ENCODE data around the gene POFUT2.
A peak's percentile ranks its signal among the peaks of the same experiment; 100 is the strongest.

POFUT2 gene

GRCh38 chr21:45326169-45326851 is 38.6 kb upstream of the POFUT2 start:
- DNase-seq (ENCODE audit: low read depth): peak; percentile 82

GRCh38 chr21:45325206-45326168 is 37.8 kb upstream of the POFUT2 start:
- DNase-seq (ENCODE audit: low read depth): no peak

DNA sequence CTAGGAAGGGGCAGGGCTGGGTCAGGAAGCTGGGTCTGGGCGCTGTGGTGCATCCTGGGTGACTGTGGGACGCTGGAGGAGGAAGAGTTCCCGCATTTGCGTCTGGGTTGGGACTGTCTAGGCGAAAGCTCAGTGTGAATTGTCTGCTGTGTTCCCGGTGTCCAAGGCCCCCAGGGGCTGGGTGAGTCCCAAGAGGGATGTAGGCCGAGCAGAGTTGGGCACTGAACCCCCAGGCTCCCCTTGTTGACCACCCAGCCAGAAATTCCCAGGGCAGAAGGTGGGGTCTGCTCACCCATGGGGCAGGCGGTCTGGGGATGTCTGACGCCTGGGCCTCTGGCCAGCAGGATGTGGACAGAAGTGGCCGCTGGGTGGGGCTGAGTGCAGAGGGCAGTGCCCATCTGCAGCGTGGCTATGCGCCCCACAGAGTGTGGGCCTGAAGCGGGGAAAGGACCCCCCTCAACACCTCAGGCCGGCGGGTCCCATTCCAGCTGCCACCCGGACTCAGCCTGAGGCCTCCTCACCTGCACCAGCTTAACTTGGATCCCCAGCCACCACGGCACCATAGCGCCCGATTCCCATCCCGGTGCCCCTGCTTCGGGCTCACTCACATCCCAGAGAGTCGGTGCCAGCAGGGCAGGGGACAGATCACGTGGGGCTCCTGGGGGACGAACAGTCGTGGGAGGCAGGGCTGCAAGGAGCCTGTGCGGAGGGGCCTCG is 37.0 kb upstream of the POFUT2 start:
- peak; percentile 48 for DNase-seq (ENCODE audit: low read depth)

- peak; percentile 43 for DNase-seq (ENCODE audit: low read depth)
Observed at GRCh38 chr21:45323487-45324311, 36.0 kb upstream of the POFUT2 start.

GRCh38 chr21:45322960-45323461 is 35.3 kb upstream of the POFUT2 start:
- peak; percentile 85 for DNase-seq (ENCODE audit: low read depth)

DNA sequence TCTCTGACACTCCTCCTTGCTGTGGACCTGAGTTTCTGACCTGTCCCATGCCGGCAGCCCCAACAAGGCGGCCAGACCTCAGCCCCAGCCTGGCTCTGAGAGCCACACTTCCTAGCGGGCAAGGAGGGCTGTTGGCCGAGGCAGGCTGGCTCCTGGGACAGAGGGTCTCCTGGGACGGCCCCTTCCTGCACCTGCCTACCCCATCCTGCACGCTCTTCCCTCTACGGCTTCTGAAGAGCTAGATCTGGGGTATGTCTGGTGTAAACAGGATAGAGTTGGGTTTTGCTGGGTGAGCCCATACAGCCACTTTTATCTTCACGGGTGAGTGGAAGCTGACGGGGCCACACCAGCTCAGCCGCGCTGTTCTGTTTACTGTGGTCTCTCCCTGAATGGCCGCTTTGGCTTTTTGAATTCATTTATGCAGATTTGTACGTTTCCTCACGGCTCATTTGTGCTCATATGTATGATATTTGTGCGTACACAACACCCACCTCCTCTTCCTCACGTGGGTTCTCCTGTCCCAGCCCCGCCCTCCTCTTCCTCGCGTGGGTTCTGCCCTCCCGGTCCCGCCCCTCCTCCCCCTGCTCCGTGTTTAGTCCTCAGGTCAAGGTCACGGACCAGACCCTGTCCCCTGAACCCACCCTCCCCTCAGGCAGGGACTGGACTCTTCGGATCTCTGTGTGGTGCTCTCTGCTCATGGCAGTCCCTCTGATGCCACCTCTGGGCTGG is 34.7 kb upstream of the POFUT2 start:
- DNase-seq (ENCODE audit: low read depth): no peak

DNA sequence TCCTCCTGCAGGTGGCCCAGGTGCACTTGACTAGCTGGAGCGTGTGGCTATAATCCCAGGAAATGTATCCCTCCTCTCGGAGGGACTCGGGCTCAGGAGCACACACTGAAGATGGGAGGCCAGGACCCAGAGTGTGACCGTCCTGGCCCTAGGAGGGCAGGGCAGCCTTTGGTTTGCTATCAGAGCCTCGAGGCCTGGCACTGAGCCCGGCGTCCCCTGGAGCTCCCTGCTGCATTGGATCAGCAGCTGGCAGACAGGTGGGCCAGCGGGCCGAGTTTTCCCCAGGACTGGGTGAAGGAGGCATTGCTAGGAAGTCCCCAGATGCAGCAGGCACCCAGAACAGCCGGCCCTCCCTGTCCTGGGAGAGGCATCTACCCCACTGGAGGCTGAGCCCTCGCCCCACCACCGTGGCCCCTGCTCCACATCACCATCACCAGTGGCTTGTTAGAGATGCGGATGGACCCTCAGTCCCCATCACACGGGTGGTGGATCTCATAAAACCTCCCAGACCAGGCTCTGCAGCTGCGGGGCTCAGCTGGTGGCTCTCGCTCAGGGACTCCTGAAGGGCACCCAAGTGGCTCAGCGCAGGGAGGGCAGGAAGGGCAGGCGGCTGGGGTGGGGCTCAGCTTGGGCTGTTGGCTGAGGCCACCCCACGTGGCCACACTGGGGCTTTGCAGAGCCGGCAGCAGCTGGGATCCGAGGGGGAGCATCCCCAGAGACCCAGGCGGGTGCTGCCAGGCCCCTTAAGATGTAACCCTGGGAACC is 32.7 kb upstream of the POFUT2 start:
- DNase-seq (ENCODE audit: low read depth): no peak

DNA sequence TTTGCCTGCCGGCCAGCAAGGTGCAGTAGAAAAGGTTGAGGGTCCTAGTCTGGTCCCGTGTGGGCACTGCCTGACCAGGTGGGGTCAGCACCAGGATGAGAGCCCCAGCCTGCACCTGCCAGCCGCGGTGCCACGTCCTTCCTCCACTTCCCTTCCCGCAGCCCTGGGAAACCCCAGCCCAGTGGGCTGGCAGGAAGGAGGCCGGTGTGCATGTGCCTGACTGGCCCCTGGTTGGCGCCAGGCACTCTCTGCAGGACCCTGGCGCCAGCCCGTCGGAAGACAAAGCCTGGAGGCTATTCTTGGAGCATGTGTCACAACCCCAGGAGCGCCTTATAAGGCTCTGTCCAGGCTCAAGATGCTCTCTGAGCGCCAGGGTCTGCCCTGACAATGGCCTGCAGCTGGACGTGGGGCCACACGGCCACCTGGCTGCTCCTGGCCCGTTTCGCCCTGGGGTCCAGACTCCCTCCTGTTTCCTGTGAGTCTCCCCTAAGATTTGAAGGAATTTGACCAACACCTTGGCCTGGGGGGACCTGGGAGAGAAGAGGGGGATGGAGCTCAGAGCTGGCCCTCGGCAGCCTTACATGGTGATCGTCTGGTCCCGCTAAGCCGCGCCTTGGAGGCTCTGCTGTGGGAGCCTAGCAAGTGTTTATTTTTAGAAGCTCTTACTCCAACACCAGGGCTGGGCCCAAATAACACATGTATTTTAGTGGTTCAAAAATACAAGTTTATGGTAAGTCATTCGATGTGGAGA is 31.9 kb upstream of the POFUT2 start:
- DNase-seq (ENCODE audit: low read depth): peak; percentile 95

DNA sequence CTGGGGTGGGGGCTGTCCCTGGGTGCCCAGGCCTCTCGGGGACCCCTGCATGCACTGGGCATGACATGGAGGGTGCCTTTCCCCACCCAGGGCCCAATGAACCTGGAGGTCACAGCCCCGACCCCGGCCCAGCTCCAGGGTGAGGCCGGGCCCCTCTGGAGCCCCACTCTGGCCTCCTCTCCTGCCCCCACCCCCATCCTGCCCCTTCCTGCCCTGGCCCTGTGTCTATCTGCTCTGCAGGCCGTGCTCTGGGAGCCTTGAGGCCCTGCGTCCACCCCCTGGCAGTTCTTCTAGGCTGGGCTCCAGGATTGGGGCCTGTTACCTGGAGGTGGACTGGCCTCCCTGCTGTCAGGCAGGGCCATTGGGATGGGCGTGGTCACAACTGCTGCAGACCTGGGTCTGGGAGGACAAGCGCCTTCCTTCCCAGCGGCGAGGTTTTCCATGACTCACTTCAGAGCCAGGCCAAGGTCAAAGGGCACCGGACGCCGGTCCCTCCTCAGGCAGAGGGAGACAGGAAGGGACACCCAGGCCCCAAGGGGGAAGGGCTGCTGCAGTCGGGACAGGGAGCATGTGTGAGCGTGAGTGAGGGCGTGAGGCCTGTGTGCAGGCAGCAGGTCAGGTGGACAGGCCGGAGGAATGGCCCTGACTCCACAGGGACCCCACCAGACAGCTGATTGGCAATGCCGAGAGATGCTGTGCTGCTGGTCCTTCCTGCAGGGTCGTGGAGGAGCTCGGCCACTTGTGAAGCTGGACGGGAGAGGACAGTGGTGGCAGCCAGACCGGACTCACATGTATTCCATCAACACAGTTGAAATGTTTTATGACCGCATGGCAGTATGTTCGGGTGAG is 31.1 kb upstream of the POFUT2 start:
- peak; percentile 84 for DNase-seq (ENCODE audit: low read depth)

DNA sequence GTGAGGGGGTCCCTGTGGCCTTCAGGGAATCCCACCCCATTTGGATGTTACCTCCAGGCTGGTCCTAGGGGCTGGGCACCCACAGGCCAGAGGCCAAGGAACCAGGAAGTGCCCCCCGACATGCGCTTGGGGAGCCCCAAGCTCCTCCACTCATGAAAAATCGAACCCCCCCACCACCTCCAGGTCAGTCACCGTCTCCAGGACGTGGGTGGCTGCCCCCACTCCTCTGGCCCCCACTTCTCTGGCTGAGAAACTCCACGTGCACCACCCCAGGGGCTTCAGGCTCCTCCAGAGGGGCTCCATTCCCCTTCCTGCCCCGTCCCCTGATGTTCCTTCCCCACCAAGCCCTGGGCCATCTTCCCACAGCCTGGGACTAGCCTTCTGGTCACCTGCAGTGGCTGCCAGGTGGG is 30.5 kb upstream of the POFUT2 start:
- DNase-seq (ENCODE audit: low read depth): no peak

DNA sequence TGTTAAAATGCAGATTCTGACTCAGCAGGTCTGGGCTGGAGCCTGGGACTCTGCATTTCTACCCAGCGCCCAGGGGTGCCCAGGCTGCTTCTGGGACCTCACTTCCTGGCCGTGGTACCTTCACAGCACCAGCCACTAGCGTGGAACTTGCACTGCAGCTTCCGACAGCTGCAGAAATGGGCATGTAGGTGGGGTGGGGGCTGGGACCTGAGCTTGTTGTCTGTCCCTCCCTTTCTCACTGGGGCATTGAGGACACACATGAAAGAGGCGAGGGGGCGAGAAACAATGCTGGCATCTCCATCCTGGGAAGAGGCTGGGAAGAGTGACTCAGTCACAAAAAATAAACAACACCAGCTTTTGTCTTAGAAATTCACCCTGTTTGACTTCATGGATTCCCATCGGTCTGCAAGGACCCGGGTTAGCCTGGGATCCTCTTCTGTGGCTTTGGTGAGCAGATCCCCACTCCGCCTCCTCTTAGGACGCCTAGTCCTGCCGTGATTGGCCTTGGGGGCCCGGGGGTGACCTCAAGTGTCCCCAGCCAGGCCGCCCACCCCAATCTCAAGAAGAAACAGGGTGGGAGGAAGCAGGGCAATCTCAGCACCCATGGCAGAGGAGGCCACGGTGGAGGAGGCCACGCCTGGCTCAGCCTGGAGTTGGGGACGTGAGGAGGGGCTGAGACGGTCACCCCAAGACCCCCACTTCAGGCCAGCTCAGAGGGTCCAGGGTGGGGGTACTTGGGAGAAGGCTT is 29.9 kb upstream of the POFUT2 start:
- peak; percentile 96 for DNase-seq (ENCODE audit: low read depth)

GRCh38 chr21:45316871-45317397 is 29.2 kb upstream of the POFUT2 start:
- DNase-seq (ENCODE audit: low read depth): no peak

DNA sequence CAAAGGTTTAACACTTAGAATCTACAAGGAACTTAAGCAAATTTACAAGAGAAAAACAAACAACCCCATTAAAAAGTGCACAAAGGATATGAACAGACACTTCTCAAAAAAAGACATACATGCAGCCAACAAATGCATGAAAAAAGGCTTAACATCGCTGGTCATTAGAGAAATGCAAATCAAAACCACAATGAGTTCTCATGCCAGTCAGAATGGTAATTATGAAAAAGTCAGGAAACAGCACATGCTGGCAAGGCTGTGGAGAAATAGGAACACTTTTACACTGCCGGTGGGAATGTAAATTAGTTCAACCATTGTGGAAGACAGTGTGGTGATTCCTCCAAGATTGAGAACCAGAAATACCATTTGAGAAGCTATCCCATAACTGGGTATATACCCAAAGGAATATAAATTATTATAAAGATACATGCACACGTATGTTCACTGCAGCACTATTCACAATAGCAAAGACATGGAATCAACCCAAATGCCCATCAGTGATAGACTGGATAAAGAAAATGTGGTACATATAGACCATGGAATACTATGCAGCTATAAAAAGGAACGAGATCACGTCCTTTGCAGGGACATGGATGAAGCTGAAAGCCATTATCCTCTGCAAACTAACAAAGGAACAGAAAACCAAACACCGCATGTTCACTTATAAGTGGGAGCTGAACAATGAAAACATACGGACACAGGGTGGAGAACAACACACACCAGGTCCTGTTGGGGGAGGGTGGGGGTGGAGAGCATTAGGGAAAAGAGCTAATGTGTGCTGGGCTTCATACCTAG is 28.2 kb upstream of the POFUT2 start:
- peak; percentile 38 for DNase-seq (ENCODE audit: low read depth)

- no peak for DNase-seq (ENCODE audit: low read depth)
Observed at GRCh38 chr21:45313682-45314081, 26.0 kb upstream of the POFUT2 start.

- no peak for DNase-seq (ENCODE audit: low read depth)
Observed at GRCh38 chr21:45313015-45313414, 25.3 kb upstream of the POFUT2 start.

GRCh38 chr21:45312296-45312695 is 24.6 kb upstream of the POFUT2 start:
- no peak for DNase-seq (ENCODE audit: low read depth)
